Activated CD4-positive, CD25-positive, alpha-beta regulatory T cell treated with anti-CD3 and anti-CD28 coated beads, Interleukin-2, amount 50 U/mL, for 16 hours (primary cell): ENCODE results near the gene CTTNBP2NL.
"Not testable (repeated sequence)": the region's sequence is repeated elsewhere in the genome, so short reads cannot be mapped to it uniquely, and the experiment has no call there.

Source experiments
- DNase-seq: peaks from one replicate; pipeline ENCODE4 v3.0.0-alpha.2; 2020; ENCODE audit warnings: low read depth, low spot score

The CTTNBP2NL gene

DNA sequence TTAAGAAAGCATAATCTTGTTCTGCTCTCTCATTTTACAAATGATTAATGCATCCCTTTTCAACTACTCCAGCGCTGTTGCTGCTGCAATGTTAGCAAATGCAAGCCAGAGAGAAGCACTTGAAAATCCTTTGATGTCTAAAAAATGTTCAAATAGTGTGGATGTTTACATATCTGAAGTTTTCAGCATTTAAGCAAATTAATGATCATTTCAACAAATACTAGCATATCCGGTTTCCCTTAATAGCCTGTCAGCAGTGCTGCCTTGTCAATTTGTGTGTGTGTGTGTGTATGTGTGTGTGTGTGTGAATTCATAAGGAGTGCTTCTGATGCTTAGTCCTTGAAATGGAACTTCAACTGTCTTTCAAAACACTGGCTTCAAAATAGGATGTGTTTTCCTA is 64.6 kb downstream of the CTTNBP2NL start:
- DNase-seq: no peak

DNA sequence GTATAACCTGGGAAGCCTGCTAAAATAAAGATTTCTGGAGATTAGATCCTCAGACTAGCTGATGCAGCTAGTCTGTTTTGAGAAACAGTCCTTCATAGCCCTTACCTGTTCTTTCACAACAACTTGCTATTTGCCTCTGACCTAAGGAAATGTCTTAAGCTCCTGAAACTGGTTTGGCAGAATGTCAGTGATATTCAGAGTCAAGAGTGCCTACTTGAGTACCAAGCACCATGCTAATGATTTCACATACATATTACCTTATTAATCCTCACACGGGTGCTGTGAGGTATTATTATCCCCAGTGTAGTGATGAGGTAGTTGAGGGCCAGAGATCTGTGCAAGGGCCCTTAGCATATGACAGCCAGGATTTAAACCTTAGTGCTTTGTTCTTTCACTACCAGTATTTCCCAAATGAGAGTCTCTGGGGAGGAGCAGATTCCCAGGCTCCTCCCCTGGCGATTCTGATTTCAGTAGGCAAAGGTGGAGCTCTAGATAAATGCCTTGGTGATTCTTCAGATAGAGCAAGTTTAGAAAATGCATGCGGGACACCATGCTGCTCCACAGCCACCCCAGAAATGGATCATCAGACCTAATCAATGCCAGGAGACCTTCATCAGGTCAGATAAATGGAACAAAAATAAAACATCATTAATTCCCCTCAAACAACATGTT is 65.3 kb downstream of the CTTNBP2NL start:
- DNase-seq: no peak

DNA sequence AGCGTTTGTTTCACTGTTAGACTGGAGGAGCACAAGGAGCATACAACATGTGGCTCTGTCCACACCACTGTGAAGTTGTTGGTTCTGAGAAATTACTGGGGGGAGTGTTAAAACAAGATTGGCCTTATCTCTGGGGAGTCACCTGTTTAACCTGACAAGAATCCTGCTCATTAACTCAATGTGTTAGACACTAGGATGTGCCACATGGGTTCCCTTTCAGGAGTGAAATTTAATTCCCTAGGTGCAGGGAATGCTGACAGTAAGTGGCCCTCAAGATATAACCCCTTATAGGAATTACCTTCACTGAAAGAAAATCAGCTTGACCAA is 66.9 kb downstream of the CTTNBP2NL start:
- DNase-seq: no peak

DNA sequence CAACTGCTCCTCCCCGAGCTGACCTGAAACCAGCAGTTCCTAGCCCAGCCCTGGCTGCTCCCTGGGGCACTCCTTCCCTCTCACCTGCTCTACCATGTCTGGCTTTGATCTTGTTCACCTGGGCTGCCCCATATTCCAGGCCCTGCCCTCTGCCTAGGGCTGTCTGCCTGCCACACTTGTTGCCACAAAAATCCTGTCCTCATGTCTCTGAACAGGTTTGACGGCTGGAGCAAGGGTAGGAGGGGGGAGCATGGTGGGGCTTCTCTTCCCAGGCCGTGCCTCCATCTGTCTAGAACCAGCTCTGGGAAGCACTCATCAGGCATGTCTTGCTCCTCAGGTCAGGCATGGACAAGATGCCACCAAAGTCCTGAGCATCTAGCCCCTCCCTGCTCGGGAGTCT is 68.5 kb downstream of the CTTNBP2NL start:
- no peak for DNase-seq

DNA sequence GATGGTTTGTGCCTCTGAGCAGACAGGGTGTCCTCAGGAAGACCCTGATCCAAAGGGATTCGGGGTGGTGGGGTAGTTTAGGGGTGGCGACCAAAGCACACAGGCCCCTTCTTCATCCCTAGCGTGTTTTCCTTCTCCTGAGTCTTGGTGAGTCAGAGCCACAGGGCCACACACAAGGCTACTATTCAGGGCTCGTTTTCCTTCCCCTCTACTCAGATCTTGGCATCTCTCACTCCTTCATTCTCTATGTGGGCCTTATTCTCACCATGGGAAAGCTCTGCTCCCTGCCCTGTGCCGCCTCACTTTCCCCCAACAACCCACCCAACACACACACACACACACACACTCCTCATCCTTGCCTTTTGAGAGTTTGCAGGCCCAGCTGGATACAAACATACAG is 69.1 kb downstream of the CTTNBP2NL start:
- DNase-seq: no peak

DNA sequence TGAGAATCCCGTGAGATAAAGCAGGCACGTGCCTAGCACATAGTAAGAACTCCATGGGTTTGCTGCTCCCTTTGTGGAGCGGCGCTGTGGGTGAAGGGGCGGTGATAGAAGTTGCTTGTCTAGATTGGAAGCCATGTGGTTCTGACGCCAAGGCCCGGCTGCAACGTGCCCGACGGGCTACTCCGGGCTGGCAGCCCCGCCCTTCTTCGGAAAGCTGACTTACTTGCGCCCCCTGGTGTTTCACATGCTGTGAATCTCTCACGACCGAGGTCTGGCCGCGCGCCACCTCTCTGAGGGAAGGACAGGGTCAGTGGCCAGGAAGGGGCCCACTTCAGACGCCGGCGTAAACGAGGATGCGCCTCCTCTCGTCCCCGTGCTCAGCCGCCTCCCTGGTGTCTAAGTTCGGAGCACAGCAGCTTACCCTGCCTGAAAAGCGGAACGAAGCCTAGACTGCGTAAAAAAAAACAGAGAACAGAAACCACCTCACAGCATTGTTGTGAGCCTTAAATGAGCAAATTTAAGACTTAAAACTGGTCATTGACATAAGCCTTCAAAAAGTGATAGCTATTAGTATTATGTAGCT is 70.2 kb downstream of the CTTNBP2NL start:
- peak; percentile 68 for DNase-seq

DNA sequence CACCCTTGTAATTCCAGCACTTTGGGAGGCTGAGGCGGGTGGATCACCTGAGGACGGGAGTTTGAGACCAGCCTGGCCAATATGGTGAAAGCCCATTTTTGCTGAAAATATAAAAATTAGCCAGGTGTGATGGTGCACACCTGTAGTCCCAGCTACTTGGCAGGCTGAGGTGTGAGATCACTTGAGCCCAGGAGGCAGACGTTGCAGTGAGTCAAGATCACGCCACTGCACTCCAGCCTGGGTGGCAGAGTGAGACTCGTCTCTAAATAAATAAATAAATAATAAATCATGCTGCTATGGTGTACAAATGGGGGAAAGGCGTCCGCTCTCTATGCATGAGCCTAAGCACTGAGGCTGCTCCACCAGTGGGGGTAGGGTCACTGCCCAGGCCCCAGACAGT is 74.3 kb downstream of the CTTNBP2NL start:
- DNase-seq: not testable (repeated sequence)

DNA sequence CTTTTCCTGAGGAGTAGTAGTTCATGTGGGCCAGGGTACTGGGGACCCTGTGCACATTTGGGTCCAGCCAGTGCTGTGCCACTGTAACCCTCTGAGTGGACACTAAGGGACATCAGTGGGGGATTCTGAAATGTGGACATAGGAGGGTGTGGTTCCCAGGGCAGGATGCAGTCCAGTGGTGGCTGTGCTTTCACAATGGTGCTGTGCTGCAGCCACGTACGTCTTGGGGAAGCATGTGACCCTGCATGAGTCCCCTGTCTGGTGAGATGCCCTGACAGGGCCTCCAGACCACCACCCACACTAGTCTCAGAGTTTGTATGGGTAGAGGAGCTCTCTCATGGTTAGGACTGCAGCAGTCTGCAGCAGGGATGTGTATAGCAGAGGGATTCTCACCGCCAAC is 75.0 kb downstream of the CTTNBP2NL start:
- DNase-seq: no peak

DNA sequence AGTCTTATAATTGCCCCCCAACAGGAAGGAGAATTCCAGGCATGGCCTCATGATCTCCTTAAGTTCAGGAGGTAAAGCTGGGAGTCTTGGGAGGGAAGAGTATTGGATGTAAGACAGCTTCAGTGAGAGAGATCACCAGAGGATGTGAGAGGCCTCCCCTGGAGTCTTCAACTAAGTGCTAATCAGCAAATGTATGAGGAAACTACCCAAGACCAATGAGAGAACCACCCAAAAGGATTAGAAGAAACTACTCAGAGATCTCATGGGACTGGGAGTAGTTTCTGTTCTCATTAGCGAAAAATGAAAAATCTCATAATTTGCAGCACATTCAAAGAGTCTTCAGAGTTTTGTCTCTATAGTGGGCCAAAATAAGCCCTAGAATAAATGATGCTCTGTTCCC is 76.1 kb downstream of the CTTNBP2NL start:
- DNase-seq: no peak

DNA sequence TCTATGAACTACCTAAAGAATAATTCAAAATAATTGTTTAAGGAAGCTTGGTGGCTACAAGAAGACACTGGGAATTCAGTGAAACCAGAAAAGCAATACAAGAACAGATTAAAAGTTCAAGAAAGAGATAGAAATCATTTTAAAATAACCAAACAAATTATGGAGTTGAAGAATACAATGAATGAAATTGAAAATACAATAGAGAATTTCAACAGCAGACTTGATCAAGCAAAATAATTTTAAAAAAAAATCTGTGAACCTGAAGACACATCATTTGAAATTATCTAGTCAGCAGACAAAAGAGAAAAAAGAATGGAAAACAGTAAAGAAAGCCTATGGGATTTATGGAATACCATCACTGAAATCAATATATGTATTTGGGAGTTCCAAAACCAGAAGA is 81.5 kb downstream of the CTTNBP2NL start:
- no peak for DNase-seq

DNA sequence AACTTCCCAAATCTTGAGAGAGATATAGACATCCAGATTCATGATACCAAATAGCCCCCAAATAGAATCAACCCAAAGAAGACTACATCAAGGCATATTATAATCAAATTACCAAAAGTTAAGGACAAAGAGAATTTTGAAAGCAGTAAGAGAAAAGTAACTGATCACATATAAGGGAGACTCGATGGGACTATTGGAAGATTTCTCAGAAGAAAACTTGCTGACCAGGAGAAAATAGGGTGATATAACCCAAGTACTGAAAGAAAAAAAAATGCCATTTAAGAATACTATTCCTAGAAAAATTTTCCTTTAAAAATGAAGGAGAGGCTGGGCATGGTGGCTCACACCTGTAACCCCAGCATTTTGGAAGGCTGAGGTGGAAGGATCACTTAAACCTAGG is 82.3 kb downstream of the CTTNBP2NL start:
- no peak for DNase-seq

DNA sequence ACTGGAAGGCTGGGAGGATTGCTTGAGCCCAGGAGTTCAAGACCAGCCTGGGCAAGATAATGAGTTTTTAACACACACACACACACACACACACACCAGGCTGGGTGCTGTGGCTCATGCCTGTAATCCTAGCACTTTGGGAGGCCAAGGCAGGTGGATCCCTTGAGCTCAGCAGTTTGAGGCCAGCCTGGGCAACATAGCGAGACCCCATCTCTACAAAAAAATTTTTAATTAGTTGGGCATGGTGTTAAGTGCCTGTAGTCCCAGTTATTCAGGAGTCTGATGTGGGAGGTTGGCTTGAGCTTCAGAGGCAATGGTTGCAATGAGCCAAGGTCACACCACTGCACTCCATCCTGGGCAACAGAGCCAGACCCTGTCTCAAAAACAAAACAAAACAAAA is 90.0 kb downstream of the CTTNBP2NL start:
- DNase-seq: not testable (repeated sequence)

DNA sequence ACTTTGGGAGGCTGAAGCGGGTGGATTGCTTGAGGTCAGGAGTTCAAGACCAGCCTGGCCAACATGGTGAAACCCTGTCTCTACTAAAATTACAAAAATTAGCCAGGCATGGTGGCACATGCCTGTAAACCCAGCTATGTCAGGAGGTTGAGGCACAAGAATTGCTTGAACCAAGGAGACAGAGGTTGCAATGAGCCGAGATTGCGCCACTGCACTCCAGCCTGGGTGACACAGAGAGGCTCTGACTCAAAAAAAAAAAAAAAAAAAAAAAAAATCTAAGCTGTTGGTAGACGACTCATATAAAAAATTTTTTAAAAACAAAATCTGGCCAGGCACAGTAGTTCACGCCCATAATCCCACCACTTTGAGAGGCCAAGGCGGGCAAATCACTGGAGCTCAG is 91.7 kb downstream of the CTTNBP2NL start:
- not testable (repeated sequence) for DNase-seq

DNA sequence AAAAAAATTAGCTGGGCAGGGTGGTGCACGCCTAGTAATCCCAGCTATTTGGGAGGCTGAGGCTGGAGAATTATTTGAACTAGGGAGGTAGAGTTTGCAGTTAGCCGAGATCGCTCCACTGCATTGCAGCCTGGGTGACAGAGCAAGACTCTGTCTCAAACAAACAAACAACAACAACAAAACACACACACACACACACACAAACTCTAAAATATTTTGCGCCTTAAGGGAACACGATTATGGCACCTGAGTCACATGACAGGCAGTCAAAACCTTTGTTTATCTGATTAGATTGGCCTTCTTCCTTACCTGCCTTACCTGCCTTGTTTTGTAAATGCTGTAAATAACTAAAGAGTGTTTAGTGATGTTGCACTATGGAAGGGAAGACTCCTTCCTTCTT is 92.1 kb downstream of the CTTNBP2NL start:
- DNase-seq: no peak

DNA sequence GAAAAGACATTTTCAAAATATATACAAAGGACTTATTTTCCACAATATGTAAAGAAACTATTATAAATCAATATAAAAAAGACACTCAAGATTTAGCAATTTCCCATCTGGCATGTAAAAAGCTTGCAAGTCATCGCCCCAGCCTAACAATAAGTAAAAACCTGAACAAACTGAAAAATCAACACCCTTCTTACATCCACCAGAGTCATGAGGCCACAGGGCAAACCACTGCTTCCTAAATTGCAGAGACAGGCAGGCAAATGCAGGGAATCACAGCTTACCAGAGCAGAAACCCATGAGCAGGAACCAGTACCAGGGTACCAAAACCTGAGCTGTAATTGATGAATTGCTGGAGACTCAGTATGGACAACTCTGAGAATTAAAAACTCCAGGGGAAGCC is 96.1 kb downstream of the CTTNBP2NL start:
- no peak for DNase-seq

DNA sequence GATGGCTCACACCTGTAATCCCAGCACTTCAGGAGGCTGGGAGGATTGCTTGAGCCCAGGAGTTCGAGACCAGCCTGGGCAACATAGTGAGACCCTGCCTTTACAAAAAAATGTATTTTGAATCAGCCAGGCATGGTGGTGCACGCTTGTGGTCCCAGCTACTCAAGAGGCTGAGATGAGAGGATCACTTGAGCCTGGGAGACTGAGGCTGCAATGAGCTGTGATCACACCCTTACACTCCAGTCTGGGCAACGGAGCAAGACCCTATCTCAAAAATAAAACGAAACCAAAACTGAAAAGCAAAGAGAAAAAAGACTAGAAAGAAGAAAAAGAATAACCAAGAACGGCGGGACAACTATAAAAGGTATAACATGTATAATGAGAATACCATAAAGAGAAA is 97.3 kb downstream of the CTTNBP2NL start:
- DNase-seq: no peak

DNA sequence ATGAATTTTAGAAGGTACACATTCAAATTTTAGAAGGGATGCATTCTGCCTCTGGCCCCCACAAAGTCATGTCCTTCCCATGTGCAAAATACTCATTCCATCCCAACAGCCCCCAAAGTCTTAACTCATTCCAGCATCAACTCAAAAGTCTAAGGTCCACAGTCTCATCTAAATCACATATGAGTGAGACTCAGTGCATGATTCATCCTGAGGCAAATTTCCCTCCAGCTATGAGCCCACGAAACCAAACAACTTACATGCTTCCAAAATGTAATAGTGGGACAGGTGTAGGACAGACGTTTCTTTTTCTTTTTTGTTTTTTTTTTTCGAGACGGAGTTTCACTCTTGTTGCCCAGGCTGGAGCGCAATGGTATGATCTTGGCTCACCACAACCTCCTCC is 100.3 kb downstream of the CTTNBP2NL start:
- no peak for DNase-seq

DNA sequence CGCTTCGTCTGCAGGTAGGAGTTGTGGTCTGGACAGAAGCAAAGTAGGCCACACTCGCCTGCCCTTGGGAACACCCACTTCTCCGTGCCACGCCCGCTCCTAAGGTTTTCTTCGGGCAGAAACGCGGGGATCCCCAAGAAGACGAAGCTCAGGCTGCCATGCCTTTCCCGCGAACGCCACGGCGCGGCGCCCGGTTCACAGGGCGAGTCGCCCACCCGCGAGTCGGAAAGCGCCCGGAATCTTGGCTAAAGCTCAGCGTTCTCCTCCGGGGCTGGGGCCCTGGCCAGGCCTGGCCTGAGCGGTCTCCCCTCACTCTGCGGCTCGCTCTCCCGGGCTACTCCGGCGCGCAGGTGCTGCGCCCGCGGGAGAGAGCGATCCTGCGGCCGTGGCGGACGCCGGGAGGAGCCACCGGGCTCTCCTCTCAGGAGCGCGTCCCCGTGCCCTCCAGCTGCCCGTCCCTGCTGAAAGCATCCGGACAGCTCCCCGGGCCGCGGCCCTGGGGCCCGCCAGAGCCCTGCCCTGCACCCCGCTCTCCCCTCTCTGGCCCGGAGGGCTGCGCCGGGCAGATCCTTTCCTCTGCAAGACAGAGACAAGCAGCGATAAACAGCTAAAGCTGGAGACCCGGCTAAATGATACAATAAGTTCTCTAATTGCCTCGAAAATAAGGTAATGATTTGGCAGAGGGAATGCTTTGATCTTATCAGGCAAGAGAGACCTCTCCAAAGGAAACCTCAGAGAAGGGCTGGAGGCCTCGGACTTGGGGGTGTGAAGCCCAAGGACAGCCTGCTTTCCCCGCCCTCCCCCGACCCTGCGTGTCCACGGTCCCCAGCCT is 106.0 kb downstream of the CTTNBP2NL start:
- DNase-seq: peak; percentile 14

DNA sequence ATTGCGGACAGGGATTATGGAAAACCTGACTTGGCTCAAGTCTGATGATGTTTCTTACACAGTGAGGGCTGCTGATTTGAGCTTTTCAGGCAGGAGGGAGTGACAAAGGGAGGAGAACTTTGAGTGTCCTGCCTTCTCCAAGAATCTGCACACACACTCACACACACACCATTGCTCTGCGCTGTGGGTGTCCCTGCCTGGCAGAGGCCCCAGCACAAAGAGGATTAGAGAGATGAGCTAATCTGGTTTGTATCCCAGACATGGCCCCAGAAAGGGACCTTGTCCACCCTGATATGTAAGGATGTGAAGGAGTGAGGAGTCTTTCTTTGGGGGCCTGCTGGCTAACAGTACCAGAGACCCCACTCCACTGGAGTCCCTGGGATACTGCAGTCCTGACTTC is 106.8 kb downstream of the CTTNBP2NL start:
- DNase-seq: no peak

DNA sequence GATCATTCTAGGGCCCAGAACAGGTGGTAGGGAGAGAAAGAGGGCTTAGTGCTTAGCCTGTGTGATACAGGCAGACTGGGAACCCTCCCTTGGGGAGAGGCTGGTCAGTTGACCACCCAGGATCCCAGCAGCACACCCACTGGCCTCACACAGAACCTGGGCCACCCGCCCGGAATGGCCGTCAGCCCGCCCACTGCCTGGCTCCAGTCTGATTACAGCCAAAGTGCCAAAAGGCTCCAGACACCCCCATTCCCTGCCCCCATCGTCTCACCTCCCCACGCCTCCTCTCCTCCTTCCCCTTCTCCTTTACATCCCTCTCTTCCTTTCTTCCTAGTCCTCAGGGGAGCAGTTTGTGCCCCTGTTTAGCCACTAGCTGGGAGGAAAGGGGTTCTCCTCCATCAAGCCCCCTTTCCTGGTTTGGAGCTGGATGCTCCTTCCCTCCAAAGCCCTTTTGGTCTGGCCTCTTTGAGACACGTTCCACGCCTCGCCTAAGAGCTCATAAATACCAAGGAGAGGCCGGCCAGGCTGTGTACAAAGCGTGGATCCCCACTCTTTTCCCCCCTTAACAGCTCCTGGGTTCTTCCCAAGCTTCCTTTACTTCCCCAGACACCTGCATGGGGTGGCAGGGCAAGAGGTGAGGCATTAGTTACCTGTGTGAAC is 108.1 kb downstream of the CTTNBP2NL start:
- no peak for DNase-seq

DNA sequence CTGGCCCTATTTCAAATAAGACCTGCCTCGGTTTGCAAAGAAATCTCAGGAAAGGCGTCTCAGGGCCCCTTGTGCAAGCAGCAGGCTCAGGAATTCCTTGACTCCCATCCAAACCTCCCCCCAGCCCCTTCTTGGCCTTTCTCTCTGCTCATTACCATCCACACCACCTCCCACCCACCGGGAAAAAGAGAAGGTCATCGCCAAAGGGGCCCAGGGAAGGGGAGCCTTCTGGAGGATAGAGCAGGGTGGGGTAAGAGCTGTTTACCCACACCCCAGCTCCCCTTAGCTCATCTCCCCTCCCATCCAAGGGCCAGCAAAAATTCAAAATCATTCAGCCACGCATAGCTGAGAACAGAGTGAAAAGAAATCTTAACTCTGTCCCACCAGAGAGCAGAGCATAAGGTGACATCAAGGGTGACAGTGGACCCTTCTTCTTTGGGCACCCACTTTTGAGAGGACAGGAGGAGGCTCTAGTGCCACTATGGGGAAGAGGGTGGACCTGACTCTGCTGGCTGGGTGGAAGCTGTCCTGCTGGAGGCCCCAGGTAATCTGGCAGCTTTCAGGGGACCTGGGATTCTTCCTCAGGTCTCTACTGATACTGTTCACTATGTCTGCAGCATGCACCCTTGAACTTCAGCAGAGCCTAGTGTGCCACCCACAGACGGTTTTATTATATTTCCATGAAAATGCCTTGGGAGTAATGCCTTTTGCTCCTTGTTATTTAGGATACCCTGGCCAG is 108.8 kb downstream of the CTTNBP2NL start:
- DNase-seq: no peak

DNA sequence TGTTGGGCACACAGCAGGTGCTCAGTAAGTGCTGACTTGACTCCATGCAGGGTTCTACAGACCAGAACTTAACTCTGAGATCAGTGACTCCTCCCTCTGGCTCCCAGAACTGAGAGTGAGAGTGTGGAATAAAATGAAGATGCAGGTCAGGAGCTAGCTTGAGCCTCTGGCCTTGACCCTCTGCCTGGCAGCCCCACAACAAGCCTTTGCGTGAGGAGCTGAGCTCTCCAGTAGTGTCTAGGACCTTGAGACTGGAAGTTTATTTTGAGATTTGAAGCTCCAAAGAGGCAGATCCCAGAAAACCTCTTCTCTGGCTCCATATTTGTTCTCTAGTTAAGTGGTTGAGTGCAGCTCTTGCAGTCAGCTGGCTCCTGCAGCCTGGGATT is 109.4 kb downstream of the CTTNBP2NL start:
- DNase-seq: no peak
